Posterior cingulate gyrus (tissue), 11 donors: ENCODE results near the gene TRIM36.

Source experiments
- DNase-seq, 10 donors: peaks; one replicate each; pipeline versions ENCODE4 v3.0.0 to v3.0.0-alpha.2; 2020 to 2021; ENCODE audit warnings: mixed read lengths in 3 of 10
- intact Hi-C: fragments of 100-400 bp; cut with DNase I; formaldehyde crosslinking; loops from one replicate; pipeline ENCODE4 v1.15.1; 2023

Gene TRIM36

DNA sequence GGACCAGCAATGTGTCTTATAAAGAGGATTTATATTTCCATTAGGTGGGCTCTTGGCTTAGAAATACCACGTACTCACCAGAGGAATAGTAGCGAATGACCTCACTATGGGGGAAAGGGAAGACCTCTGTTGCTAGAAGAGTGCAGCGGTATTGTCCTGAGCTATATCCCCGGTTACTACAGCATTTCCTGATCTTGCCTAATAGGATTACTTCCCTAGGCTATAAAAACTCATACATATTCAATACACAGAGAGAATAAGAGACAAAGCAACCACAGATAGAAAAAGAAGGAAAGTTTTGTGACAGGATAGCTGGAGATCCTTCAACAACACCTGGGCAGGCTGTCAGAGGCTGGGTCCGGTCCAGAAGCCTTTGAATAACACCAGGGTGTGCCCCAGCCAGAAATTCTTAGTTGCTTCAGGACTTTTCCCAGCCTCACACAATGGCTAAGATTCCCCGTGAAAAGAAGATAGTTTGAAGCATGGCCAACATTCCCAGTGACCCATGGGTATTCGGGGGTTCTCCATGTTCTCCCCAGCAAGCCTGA is 85.4 kb downstream of the TRIM36 start:
- DNase-seq = no peak
- intact Hi-C loops = no loop called here

DNA sequence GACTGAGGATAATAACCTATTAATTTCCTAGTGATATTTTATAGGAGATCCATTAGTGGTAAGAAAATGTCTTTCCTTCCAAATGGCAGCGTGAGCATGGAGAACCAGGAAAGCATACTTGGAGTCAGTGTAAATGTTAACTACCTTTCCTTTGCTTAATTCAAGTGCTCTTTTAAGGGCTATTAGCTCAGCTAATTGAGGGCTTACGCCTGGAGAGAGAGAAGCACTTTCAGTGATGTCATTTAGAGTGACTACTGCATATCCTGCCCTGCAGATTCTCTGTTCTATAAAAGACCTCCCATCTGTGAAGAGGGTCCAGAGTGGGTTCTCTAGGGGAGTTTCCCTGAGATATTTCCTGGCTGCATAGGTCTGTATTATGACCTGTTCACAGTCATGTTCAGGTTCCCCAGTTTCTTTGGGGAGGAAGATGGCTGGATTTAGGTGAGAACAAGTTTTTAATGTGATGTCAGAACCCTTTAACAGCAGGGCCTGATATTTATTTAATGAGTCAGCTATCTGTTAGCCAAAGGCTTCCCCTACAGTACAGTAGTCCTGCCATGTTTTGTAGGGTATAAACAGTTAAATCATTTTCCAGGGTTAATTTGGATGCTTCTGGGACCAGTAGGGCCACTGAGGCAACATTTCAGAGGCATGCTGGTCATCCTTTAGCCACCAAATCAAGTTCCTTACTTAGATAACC is 89.6 kb downstream of the TRIM36 start:
- DNase-seq = no peak
- intact Hi-C loops = no loop called here
